ENCODE measurements around the gene EIF4B. TPM values are rescaled to one million over a fixed set of nuclear protein-coding genes. Genes with fewer than 3 reads are reported as not detected.

Gene EIF4B
- total RNA-seq, 4 donors from 2014 or later, result 225 to 571 (median 372) TPM

DNA sequence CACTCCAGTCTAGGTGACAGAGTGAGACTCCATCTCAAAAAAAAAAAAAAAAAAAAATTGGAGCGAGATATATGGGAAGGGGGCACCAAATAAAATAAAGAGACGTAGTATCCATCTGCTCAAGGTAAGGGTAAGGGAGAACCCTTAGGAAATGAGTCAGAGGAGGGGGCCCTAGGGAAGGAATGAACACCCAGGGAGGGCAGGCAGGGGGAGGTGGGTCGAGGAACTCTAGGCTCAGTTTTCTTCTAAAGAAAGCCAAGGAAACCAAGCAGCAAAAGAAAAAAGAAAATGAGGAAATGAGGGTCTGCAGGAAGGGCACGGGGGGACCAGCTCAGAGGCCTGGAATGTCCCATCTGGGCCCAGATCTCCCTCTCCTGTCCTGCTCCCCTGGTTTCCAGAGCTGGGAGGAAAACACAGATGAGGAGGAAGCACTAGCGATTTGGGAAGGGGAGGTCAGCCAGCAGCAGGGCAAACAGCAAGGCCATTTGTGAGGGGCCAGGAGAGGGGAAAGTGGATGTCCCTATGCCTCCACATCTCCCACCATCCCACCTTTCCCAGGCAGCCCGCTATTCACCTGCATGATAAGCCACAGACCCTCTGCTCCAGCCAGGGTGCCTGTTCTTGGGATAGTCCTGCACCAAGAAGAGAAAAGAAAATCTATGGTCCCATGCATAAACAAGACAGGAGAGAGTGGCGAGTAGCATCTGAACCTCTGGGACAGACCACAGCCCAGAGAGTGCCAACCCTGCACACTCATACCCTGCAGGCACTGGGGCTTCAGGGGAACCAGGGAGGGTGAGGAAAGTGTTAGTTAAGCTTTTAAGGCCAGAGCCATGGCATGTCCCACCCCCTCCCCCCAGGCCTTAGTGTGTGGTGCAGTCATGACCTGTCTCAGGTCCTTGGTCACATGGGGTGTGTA is 61.1 kb downstream of the EIF4B start:
- Histone ChIP-seq H3K36me3 (peaks cover 0 to 93% (median 12%) of the 10 kb centered on the region in 3 donors), H3K9me3 (no peaks in the 10 kb centered on the region), H3K27ac (peak overlapping the region in 3 of 4 donors; percentile 76 to 84 (median 80)), H3K4me1 (peaks cover 32 to 99% (median 74%) of the 10 kb centered on the region in 3 donors), H3K4me3 (no peak overlapping the region), H3K27me3 (no peaks in the 10 kb centered on the region)
- no peak for DNase-seq
- TF ChIP-seq POLR2A (IDR thresholded peaks at IDR 0.05), result no peak
- TF ChIP-seq, protein P1, sequence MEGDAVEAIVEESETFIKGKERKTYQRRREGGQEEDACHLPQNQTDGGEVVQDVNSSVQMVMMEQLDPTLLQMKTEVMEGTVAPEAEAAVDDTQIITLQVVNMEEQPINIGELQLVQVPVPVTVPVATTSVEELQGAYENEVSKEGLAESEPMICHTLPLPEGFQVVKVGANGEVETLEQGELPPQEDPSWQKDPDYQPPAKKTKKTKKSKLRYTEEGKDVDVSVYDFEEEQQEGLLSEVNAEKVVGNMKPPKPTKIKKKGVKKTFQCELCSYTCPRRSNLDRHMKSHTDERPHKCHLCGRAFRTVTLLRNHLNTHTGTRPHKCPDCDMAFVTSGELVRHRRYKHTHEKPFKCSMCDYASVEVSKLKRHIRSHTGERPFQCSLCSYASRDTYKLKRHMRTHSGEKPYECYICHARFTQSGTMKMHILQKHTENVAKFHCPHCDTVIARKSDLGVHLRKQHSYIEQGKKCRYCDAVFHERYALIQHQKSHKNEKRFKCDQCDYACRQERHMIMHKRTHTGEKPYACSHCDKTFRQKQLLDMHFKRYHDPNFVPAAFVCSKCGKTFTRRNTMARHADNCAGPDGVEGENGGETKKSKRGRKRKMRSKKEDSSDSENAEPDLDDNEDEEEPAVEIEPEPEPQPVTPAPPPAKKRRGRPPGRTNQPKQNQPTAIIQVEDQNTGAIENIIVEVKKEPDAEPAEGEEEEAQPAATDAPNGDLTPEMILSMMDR (IDR thresholded peaks at IDR 0.05), result no peak
- intact Hi-C loops (cut with DNase I), result loop anchor here (5.0 kb wide), 1 partner anchor 35 kb away; the partner anchor contains the start of gene SOAT2
- 71 to 84% methylated on average over 6 to 7 of the region's 7 CpGs for WGBS, 2 donors

DNA sequence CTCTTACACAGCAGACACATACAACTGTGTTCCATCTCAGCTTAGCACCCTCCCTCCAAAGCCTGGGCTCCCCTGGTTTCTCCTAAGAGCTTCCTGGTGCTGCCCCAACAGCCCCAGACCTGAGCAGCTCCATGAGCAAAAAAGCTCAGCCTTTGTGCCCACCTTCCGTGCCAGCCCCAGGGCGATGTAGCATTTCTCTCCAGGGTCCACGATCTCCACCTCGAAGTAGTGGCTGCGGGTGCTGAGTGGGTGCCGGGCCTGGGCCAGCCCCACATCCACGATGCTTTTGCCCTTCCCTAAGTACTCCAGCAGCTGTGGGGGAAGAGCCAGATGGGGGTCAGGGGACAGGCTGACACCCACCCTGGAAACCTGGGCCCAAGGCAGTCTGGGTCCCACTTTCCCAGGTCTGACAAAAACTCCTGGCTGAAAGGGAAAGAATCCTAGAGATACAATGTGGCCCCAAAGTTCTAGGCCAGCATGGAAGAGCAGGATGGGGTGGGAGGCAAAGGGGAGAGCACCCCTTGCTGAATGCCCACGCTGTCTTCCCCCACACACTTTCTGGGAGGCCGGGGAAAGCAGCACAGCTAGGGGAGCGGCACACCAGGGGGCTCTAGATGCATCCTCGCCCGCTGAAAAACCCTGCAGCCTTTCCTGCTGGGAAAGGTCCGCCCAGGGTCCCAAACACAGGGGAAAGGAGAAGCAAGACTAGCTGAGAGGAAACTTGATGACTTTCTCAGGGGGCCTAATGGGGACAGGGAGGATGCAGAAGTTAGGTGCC is 61.9 kb downstream of the EIF4B start:
- H3K27me3 ChIP-seq, result no peaks in the 10 kb centered on the region
- H3K4me3 ChIP-seq, result no peak overlapping the region
- intact Hi-C loops (cut with DNase I), result loop anchor here (5.0 kb wide), 1 partner anchor 34 kb away; the partner anchor contains the start of gene SOAT2
- peaks cover 41 to 99% (median 74%) of the 10 kb centered on the region in 3 donors for H3K4me1 ChIP-seq
- TF ChIP-seq, protein P1 (IDR thresholded peaks at IDR 0.05), result no peak
- no peak for TF ChIP-seq POLR2A (IDR thresholded peaks at IDR 0.05)
- peaks cover 0 to 93% (median 12%) of the 10 kb centered on the region in 3 donors for H3K36me3 ChIP-seq
- H3K27ac ChIP-seq, result peak overlapping the region in 3 of 4 donors; percentile 76 to 84 (median 80)
- DNase-seq, result no peak
- H3K9me3 ChIP-seq, result no peaks in the 10 kb centered on the region
- WGBS, 2 donors, result 82 to 89% methylated on average over 5 to 9 of the region's 13 CpGs

DNA sequence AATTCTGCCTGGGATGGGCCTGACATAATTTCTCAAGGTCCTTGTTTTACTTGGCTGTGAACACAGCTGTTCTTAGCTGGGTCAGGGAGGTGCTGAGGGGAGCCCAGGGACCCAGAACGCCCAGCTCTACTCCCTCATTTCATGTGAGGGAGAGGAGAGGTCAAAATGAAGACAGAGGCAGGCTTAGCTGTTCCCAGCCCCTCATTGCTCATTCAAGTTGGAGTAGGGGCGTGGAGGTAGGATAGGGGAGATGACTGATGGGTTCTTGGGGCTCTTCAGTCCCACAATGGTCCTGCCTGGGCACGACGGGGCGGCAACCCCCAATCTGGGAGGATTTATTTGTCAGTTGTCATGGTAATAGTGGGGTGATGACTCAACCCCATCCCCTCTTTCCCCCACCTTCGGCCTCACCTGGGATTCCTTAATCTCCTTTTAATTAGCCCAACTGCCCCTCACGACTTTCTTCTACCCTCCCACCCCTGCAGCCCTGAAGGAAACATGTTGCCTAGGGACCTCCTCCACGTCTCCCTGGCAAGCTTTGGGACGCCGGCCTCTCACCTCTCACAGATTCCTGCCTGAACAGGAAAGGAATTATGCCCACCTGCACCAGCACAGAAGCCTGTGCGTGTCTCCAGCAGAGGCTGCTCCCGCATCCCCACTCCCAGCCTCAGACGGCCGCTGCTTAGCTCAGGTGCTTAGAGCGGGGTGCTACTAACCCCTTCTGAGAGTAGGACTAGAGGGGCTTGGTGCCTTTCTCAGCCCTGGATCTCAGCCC is 62.7 kb downstream of the EIF4B start:
- TF ChIP-seq, protein P1 (IDR thresholded peaks at IDR 0.05), result no peak
- no peak for TF ChIP-seq POLR2A (IDR thresholded peaks at IDR 0.05)
- H3K27ac ChIP-seq, result peak overlapping the region in 3 of 4 donors; percentile 76 to 84 (median 80)
- no peaks in the 10 kb centered on the region for H3K9me3 ChIP-seq
- DNase-seq, result no peak
- intact Hi-C loops (cut with DNase I), result loop anchor here (5.0 kb wide), 1 partner anchor 33 kb away; the partner anchor contains the start of gene SOAT2
- no peak overlapping the region for H3K4me3 ChIP-seq
- H3K27me3 ChIP-seq, result no peaks in the 10 kb centered on the region
- H3K36me3 ChIP-seq, result peaks cover 0 to 91% (median 12%) of the 10 kb centered on the region in 3 donors
- peaks cover 47 to 99% (median 73%) of the 10 kb centered on the region in 3 donors for H3K4me1 ChIP-seq
- WGBS, 2 donors, result 13 to 49% methylated on average over 4 to 8 of the region's 15 CpGs

DNA sequence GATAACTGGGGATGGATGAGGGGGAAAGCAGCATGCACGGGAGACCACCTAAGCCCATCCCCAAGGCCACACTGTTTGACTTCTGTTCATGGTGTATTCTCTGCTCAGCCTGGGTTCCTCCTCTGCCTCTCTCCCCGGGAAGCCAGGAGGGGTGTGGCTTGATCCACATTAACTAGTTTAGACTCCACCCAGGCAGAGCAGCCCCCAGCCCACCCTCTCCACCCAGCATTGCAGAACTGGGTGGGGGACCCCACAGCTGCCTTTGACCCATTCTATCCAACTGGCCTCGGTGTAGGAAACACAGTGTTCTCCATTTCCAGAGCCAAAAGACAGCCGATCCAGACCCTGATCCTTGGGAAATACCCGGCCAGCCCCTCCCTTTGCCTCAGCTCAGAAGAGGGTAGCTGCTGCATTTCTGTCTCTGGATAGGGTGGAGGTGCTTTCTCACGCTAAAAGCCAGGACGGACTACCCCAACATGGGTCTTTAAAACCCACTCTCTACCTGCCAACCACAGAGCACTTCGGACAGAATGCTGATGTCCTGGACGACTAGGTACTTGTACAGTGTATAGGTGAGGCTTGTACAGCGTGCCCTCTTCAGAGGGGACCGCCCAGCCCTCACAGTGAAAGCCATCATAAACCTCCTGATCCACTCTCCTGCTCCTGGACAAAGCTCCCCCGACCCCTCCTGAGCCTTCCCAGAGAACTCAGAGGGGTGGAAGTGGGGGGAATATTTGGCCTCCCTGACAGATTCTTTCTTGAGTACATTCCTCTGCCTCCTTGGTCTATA is 63.6 kb downstream of the EIF4B start:
- H3K36me3 ChIP-seq, result peaks cover 4 to 91% (median 9%) of the 10 kb centered on the region in 3 donors
- TF ChIP-seq, protein P1 (IDR thresholded peaks at IDR 0.05), result no peak
- no peak for TF ChIP-seq POLR2A (IDR thresholded peaks at IDR 0.05)
- H3K27me3 ChIP-seq, result no peaks in the 10 kb centered on the region
- H3K9me3 ChIP-seq, result no peaks in the 10 kb centered on the region
- no peak for DNase-seq
- H3K27ac ChIP-seq, result peak overlapping the region; percentile 34 to 84 (median 78)
- intact Hi-C loops (cut with DNase I), result loop anchor here (5.0 kb wide), 1 partner anchor 32 kb away; the partner anchor contains the start of gene SOAT2
- no peak overlapping the region for H3K4me3 ChIP-seq
- peaks cover 53 to 99% (median 78%) of the 10 kb centered on the region in 3 donors for H3K4me1 ChIP-seq
- WGBS, 2 donors, result 30 to 47% methylated on average over 2 to 5 of the region's 12 CpGs
